Liver (tissue), 9 donors: ENCODE measurements around the gene NIPAL3. TPM values are rescaled to one million over a fixed set of nuclear protein-coding genes. Genes with fewer than 3 reads are reported as not detected.

Experiments used
- DNase-seq: peaks from one replicate; pipeline ENCODE4 v3.0.0-alpha.2; 2017; ENCODE audit warnings: low spot score
- H3K27ac ChIP-seq, 2 donors: one replicate each; pipeline ENCODE4 v1.7.0; 2013; ENCODE audit warnings: inconsistent platforms in 2 of 2, low read length in 2 of 2, control low read depth in 1 of 2, low read depth in 1 of 2, mild to moderate bottlenecking in 1 of 2
- H3K27me3 ChIP-seq, 4 donors: one replicate each; pipeline versions ENCODE4 v1.6.1 to v1.7.0; 2013; ENCODE audit warnings: low read length in 3 of 4, inconsistent platforms in 1 of 4, mild to moderate bottlenecking in 1 of 4, moderate library complexity in 1 of 4; ENCODE audit not compliant: control insufficient read depth in 4 of 4, insufficient read depth in 4 of 4
- H3K36me3 ChIP-seq, 4 donors: one replicate each; pipeline versions ENCODE4 v1.6.1 to v1.7.0; 2013; ENCODE audit warnings: low read length in 3 of 4, mild to moderate bottlenecking in 3 of 4, low read depth in 1 of 4, moderate library complexity in 1 of 4; ENCODE audit not compliant: control insufficient read depth in 4 of 4, insufficient read depth in 3 of 4
- H3K4me1 ChIP-seq, 4 donors: one replicate each; pipeline versions ENCODE4 v1.6.1 to v1.7.0; 2013; ENCODE audit warnings: low read length in 3 of 4, mild to moderate bottlenecking in 3 of 4, moderate library complexity in 1 of 4; ENCODE audit not compliant: control insufficient read depth in 4 of 4, insufficient read depth in 4 of 4
- H3K4me3 ChIP-seq, 3 donors: one replicate each; pipeline versions ENCODE4 v1.6.1 to v1.7.0; 2013; ENCODE audit warnings: low read length in 3 of 3, control low read depth in 1 of 3, low read depth in 1 of 3, mild to moderate bottlenecking in 1 of 3
- H3K9ac ChIP-seq, 2 donors: one replicate each; pipeline ENCODE4 v1.7.0; 2013; ENCODE audit warnings: low read length in 2 of 2, mild to moderate bottlenecking in 2 of 2, moderate library complexity in 2 of 2, control low read depth in 1 of 2, low read depth in 1 of 2
- H3K9me3 ChIP-seq, 4 donors: one replicate each; pipeline versions ENCODE4 v1.6.1 to v1.7.0; 2013; ENCODE audit warnings: low read length in 3 of 4; ENCODE audit not compliant: control insufficient read depth in 4 of 4
- EGR1 ChIP-seq, 2 donors: IDR thresholded peaks; 2 replicates each; pipeline ENCODE4 v1.6.1; 2016 to 2018; ENCODE audit warnings: antibody characterized with exemption in 2 of 2, low read depth in 2 of 2
- FOXA1 ChIP-seq: IDR thresholded peaks from 2 replicates; pipeline ENCODE4 v1.6.1; 2016; ENCODE audit warnings: antibody characterized with exemption
- FOXA2 ChIP-seq: IDR thresholded peaks from 2 replicates; pipeline ENCODE4 v1.6.1; 2016; ENCODE audit warnings: antibody characterized with exemption
- HNF4G ChIP-seq: IDR thresholded peaks from 2 replicates; pipeline ENCODE4 v1.6.1; 2016; ENCODE audit warnings: antibody characterized with exemption
- JUND ChIP-seq, 2 donors: IDR thresholded peaks; 2 replicates each; pipeline ENCODE4 v1.6.1; 2016; ENCODE audit warnings: antibody characterized with exemption in 2 of 2
- NR2F2 ChIP-seq: IDR thresholded peaks from 2 replicates; pipeline ENCODE4 v1.6.1; 2016; ENCODE audit warnings: antibody characterized with exemption
- RAD21 ChIP-seq, 2 donors: IDR thresholded peaks; 2 replicates each; pipeline ENCODE4 v1.6.1; 2016; ENCODE audit warnings: antibody characterized with exemption in 2 of 2, mild to moderate bottlenecking in 2 of 2
- RXRA ChIP-seq, 2 donors: IDR thresholded peaks; 2 replicates each; pipeline ENCODE4 v1.6.1; 2017 to 2018; ENCODE audit warnings: antibody characterized with exemption in 2 of 2, mild to moderate bottlenecking in 1 of 2
- SP1 ChIP-seq: IDR thresholded peaks from 2 replicates; pipeline ENCODE4 v1.6.1; 2018; ENCODE audit warnings: antibody characterized with exemption, mild to moderate bottlenecking
- TAF1 ChIP-seq: conservative IDR thresholded peaks from 2 replicates; pipeline ENCODE4 v1.6.1; 2016; ENCODE audit warnings: antibody characterized with exemption, mild to moderate bottlenecking
- ZBTB33 ChIP-seq: IDR thresholded peaks from 2 replicates; pipeline ENCODE4 v1.6.1; 2016; ENCODE audit warnings: antibody characterized with exemption
- WGBS: extraction: QIAGEN DNeasy Blood & Tissue Kit; methylation state at CpG from one replicate; pipeline ENCODE4 v1.1.7; 2013; 5-methylcytosine and 5-hydroxymethylcytosine counted together
- polyA plus RNA-seq, 2 donors: library from polyadenylated mRNA; stranded (reverse) in 1 of 2; unstranded in 1 of 2; fragments of 200-250 nt in 1 of 2; fragments of >200 nt in 1 of 2; fragmentation: Nextera tagmentation in 1 of 2; extraction: Ambion mirVana in 1 of 2; gene quantifications; one replicate each; pipeline versions ENCODE4 v1.2.1 to v1.2.3, GENCODE V29; 2013 to 2015
- total RNA-seq, 2 donors: library from RNA; depleted of rRNA; stranded (reverse); fragments of >200 nt; gene quantifications; one replicate each; pipeline ENCODE4 v1.2.3, GENCODE V29; 2014
- TF ChIP-seq, protein P1 (sequence below): IDR thresholded peaks from 2 replicates; pipeline ENCODE4 v1.6.1; 2016; ENCODE audit warnings: antibody characterized with exemption, mild to moderate bottlenecking
- donor health status: healthy.
- donor health status: healthy.
- donor health status: healthy.
- donor health status: healthy.
- donor health status: healthy.

Gene NIPAL3
- total and polyA plus RNA-seq, 4 donors = 3.0 to 12.0 (median 6.0) TPM

DNA sequence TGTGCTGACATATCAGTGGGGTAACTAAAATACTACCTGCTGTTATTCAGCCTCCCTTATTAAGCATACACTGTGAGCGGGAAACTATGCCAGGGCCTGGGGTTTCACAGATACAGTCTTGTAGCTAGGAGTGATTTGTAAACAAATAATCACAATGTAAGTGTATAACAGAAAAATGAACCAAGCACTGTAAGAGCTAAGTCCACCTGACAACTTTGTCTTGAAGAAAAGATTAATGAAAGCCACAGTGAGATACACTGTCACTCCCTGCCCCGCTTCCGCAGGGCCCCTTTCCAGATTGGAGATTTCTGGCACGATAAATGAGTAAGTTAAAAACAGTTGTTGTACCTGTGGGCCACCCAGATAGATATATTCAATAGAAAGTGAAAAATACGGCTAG, 91.8 kb downstream of the NIPAL3 start (continued):
- TF ChIP-seq NR2F2 (no peak), FOXA1 (no peak)

GRCh38 chr1:24508911-24509310, 93.3 kb downstream of the NIPAL3 start:
- Histone ChIP-seq H3K4me3 (no peak overlapping the region), H3K4me1 (no peaks in the 10 kb centered on the region), H3K27ac (no peak overlapping the region), H3K9ac (no peak overlapping the region), H3K27me3 (no peaks in the 10 kb centered on the region), H3K9me3 (no peaks in the 10 kb centered on the region), H3K36me3 (no peaks in the 10 kb centered on the region)
- TF ChIP-seq EGR1 (IDR thresholded peaks at IDR 0.05; ENCODE audit: low read depth in 2 of 2) = no peak
- TF ChIP-seq RXRA (IDR thresholded peaks at IDR 0.05) = no peak
- TF ChIP-seq, protein P1, sequence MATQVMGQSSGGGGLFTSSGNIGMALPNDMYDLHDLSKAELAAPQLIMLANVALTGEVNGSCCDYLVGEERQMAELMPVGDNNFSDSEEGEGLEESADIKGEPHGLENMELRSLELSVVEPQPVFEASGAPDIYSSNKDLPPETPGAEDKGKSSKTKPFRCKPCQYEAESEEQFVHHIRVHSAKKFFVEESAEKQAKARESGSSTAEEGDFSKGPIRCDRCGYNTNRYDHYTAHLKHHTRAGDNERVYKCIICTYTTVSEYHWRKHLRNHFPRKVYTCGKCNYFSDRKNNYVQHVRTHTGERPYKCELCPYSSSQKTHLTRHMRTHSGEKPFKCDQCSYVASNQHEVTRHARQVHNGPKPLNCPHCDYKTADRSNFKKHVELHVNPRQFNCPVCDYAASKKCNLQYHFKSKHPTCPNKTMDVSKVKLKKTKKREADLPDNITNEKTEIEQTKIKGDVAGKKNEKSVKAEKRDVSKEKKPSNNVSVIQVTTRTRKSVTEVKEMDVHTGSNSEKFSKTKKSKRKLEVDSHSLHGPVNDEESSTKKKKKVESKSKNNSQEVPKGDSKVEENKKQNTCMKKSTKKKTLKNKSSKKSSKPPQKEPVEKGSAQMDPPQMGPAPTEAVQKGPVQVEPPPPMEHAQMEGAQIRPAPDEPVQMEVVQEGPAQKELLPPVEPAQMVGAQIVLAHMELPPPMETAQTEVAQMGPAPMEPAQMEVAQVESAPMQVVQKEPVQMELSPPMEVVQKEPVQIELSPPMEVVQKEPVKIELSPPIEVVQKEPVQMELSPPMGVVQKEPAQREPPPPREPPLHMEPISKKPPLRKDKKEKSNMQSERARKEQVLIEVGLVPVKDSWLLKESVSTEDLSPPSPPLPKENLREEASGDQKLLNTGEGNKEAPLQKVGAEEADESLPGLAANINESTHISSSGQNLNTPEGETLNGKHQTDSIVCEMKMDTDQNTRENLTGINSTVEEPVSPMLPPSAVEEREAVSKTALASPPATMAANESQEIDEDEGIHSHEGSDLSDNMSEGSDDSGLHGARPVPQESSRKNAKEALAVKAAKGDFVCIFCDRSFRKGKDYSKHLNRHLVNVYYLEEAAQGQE = no peak
- no peak for TF ChIP-seq TAF1
- no peak for TF ChIP-seq HNF4G
- no peak for TF ChIP-seq RAD21 (IDR thresholded peaks at IDR 0.05)
- TF ChIP-seq FOXA2 = no peak
- no peak for DNase-seq
- WGBS = 97% methylated on average over 5 of the region's 5 CpGs

- no peaks in the 10 kb centered on the region for H3K36me3 ChIP-seq
- no peak overlapping the region for H3K4me3 ChIP-seq
- WGBS = 75% methylated on average over 2 of the region's 2 CpGs
- no peak overlapping the region for H3K9ac ChIP-seq
- TF ChIP-seq JUND (IDR thresholded peaks at IDR 0.05) (no peak), ZBTB33 (no peak), HNF4G (no peak), SP1 (no peak)
- TF ChIP-seq, protein P1 = no peak
- H3K27me3 ChIP-seq = no peaks in the 10 kb centered on the region
- H3K4me1 ChIP-seq = no peaks in the 10 kb centered on the region
- no peak overlapping the region for H3K27ac ChIP-seq
- no peak for DNase-seq
- H3K9me3 ChIP-seq = no peaks in the 10 kb centered on the region
Observed at GRCh38 chr1:24513706-24514105, 98.1 kb downstream of the NIPAL3 start.
